GM21825 (cell line): ENCODE measurements around the gene PCDHA5.
"Not testable (repeated sequence)": the region's sequence is repeated elsewhere in the genome, so short reads cannot be mapped to it uniquely, and the experiment has no call there.

Experiments used
- ATAC-seq: cut with Tn5 transposase; IDR thresholded peaks from one replicate; pipeline ENCODE4 v1.9.1; 2021; ENCODE audit warnings: mild to moderate bottlenecking, moderate library complexity; ENCODE audit not compliant: unreplicated experiment

Gene PCDHA5

GRCh38 chr5:140821375-140822280 lies at the start of gene PCDHA5:
Gene PCDHA5 (plus strand): TSS chr5:140821613.
- ATAC-seq = no peak

- ATAC-seq = no peak
Observed at GRCh38 chr5:140780512-140780911, 40.9 kb upstream of the PCDHA5 start.

- no peak for ATAC-seq
Observed at GRCh38 chr5:140785905-140786686, 35.3 kb upstream of the PCDHA5 start, which contains the start of gene PCDHA1. Gene PCDHA1 (plus strand): TSS chr5:140786140.

- ATAC-seq = not testable (repeated sequence)
Observed at GRCh38 chr5:140787422-140787821, 34.0 kb upstream of the PCDHA5 start.

- not testable (repeated sequence) for ATAC-seq
Observed at GRCh38 chr5:140787849-140788504, 33.4 kb upstream of the PCDHA5 start.

GRCh38 chr5:140791089-140791488 lies 30.3 kb upstream of the PCDHA5 start:
- no peak for ATAC-seq

GRCh38 chr5:140794595-140795258 lies 26.7 kb upstream of the PCDHA5 start, which contains the start of gene PCDHA2:
Gene PCDHA2 (plus strand): TSS chr5:140794852.
- no peak for ATAC-seq

GRCh38 chr5:140795259-140795641 lies 26.2 kb upstream of the PCDHA5 start:
- ATAC-seq = no peak

GRCh38 chr5:140796072-140796717 lies 25.2 kb upstream of the PCDHA5 start:
- ATAC-seq = not testable (repeated sequence)

GRCh38 chr5:140796718-140797095 lies 24.7 kb upstream of the PCDHA5 start:
- ATAC-seq = no peak

- ATAC-seq = no peak
Observed at GRCh38 chr5:140800816-140801493, 20.5 kb upstream of the PCDHA5 start, which contains the start of gene PCDHA3. Gene PCDHA3 (plus strand): TSS chr5:140801057.

GRCh38 chr5:140801494-140801841 lies 19.9 kb upstream of the PCDHA5 start:
- ATAC-seq = no peak

- ATAC-seq = not testable (repeated sequence)
Observed at GRCh38 chr5:140802381-140802780, 19.0 kb upstream of the PCDHA5 start.

GRCh38 chr5:140802781-140803271 lies 18.6 kb upstream of the PCDHA5 start:
- no peak for ATAC-seq

GRCh38 chr5:140806834-140807775 lies 14.3 kb upstream of the PCDHA5 start, which contains the start of gene PCDHA4:
Gene PCDHA4 (plus strand): TSS chr5:140807068.
- ATAC-seq = no peak

GRCh38 chr5:140808241-140808888 lies 13.0 kb upstream of the PCDHA5 start:
- not testable (repeated sequence) for ATAC-seq

GRCh38 chr5:140808889-140809291 lies 12.5 kb upstream of the PCDHA5 start:
- ATAC-seq = no peak

GRCh38 chr5:140822281-140822629 lies 842 bp downstream of the PCDHA5 start:
- ATAC-seq = no peak
